OCI-LY1 (cell line): Measurements from ENCODE around the gene BBS9.

Experiments
- EZH2 ChIP-seq: fragments of 200-600 bp; sonication (generic), shearing (Covaris generic); IDR thresholded peaks from 2 replicates; pipeline ENCODE4 v1.8.0; 2017; ENCODE audit warnings: borderline replicate concordance, mixed run types, mild to moderate bottlenecking, antibody characterized with exemption, low read length, moderate library complexity, mixed read lengths
- TF ChIP-seq, protein P1 (sequence below): fragments of 200-600 bp; sonication (generic), shearing (Covaris generic); IDR thresholded peaks from 2 replicates; pipeline ENCODE4 v1.5.1; 2017; ENCODE audit warnings: mild to moderate bottlenecking, antibody characterized with exemption, low read length, moderate library complexity, mixed read lengths

DNA sequence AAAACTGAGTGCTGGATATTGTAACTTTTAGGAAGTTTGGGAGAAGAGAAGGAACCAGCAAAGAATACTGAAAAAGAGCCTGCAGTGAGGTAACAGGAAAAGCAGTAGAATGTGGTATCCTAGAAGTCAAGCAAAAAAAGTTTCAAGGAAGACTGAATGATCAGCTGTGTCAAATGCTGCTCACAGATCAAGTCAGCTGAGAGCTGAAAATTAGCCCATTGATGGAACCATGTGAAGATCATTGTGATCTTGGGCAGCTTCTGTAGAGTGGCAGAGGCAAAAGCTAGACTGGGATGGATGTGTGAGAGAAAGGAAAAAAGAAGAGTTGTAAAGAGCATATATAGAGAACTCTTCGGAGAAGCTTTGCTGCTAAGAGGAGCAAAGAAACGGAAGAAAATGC is 460.5 kb downstream of the BBS9 start:
- TF ChIP-seq, protein P1, sequence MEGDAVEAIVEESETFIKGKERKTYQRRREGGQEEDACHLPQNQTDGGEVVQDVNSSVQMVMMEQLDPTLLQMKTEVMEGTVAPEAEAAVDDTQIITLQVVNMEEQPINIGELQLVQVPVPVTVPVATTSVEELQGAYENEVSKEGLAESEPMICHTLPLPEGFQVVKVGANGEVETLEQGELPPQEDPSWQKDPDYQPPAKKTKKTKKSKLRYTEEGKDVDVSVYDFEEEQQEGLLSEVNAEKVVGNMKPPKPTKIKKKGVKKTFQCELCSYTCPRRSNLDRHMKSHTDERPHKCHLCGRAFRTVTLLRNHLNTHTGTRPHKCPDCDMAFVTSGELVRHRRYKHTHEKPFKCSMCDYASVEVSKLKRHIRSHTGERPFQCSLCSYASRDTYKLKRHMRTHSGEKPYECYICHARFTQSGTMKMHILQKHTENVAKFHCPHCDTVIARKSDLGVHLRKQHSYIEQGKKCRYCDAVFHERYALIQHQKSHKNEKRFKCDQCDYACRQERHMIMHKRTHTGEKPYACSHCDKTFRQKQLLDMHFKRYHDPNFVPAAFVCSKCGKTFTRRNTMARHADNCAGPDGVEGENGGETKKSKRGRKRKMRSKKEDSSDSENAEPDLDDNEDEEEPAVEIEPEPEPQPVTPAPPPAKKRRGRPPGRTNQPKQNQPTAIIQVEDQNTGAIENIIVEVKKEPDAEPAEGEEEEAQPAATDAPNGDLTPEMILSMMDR = no peak
- no peak for TF ChIP-seq EZH2
